GM23338 (cell line): ENCODE data around the gene ROR1.
A peak's percentile ranks its signal among the peaks of the same experiment; 100 is the strongest.

Experiments
- EZH2 ChIP-seq: fragments of 200-600 bp; sonication (generic); IDR thresholded peaks from one replicate; pipeline ENCODE4 v1.8.0; 2017; ENCODE audit warnings: antibody characterized with exemption, mild to moderate bottlenecking, low read depth; ENCODE audit not compliant: unreplicated experiment
- JUNB ChIP-seq: IDR thresholded peaks from one replicate; pipeline ENCODE4 v1.6.1; 2016; ENCODE audit warnings: antibody characterized with exemption; ENCODE audit not compliant: unreplicated experiment
- POLR2AphosphoS5 ChIP-seq: IDR thresholded peaks from 2 replicates; pipeline ENCODE4 v1.6.1; 2016; ENCODE audit warnings: antibody characterized with exemption, low read depth
- STAT1 ChIP-seq: IDR thresholded peaks from one replicate; pipeline ENCODE4 v1.6.1; 2016; ENCODE audit warnings: antibody characterized with exemption; ENCODE audit not compliant: unreplicated experiment
- ZNF114 ChIP-seq: fragments of 250-450 bp; sonication (Bioruptor Pico); IDR thresholded peaks from 2 replicates; pipeline ENCODE4 v1.5.0; 2020; ENCODE audit warnings: mild to moderate bottlenecking, moderate library complexity
- TF ChIP-seq, protein P1 (sequence below), 2 experiments: fragments of 200-600 bp in 1 of 2; sonication (generic) in 1 of 2; conservative IDR thresholded peaks; 2 replicates each; pipeline versions ENCODE4 v1.5.1 to v1.6.1; 2016 to 2017; ENCODE audit warnings: antibody characterized with exemption in 2 of 2, low read depth in 2 of 2, mild to moderate bottlenecking in 2 of 2, moderate library complexity in 1 of 2
- TF ChIP-seq, protein P2 (sequence below): IDR thresholded peaks from one replicate; pipeline ENCODE4 v1.6.1; 2018; ENCODE audit warnings: antibody characterized with exemption; ENCODE audit not compliant: unreplicated experiment

DNA sequence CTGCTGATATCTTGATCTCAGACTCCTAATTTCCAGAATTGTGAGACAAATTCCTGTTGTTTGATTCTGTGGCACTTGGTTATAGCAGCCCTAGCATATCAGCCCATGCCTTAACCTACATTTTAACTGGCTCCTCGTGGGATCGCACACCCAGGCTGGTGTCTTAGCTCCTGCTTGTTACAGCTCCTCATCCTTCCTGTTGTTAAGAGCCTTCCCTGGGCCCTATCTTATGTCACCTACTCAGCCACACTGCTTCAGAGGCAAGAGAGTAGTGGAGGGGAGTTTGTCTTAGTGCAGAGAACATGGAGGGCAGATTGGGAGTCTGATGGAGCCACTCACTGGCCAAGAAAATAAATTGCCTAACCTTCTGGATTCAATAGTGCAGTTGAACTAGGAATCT lies 131.0 kb downstream of the ROR1 start:
- TF ChIP-seq, protein P1, sequence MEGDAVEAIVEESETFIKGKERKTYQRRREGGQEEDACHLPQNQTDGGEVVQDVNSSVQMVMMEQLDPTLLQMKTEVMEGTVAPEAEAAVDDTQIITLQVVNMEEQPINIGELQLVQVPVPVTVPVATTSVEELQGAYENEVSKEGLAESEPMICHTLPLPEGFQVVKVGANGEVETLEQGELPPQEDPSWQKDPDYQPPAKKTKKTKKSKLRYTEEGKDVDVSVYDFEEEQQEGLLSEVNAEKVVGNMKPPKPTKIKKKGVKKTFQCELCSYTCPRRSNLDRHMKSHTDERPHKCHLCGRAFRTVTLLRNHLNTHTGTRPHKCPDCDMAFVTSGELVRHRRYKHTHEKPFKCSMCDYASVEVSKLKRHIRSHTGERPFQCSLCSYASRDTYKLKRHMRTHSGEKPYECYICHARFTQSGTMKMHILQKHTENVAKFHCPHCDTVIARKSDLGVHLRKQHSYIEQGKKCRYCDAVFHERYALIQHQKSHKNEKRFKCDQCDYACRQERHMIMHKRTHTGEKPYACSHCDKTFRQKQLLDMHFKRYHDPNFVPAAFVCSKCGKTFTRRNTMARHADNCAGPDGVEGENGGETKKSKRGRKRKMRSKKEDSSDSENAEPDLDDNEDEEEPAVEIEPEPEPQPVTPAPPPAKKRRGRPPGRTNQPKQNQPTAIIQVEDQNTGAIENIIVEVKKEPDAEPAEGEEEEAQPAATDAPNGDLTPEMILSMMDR (conservative IDR thresholded peaks at IDR 0.05; ENCODE audit: low read depth in 2 of 2): peak in 1 of 2 experiments; percentile 32; a peak in 2 of 4 replicates
- TF ChIP-seq POLR2AphosphoS5 (no peak), JUNB (no peak), STAT1 (no peak), EZH2 (no peak), ZNF114 (CRISPR knock-in tag) (no peak)
- TF ChIP-seq, protein P2, sequence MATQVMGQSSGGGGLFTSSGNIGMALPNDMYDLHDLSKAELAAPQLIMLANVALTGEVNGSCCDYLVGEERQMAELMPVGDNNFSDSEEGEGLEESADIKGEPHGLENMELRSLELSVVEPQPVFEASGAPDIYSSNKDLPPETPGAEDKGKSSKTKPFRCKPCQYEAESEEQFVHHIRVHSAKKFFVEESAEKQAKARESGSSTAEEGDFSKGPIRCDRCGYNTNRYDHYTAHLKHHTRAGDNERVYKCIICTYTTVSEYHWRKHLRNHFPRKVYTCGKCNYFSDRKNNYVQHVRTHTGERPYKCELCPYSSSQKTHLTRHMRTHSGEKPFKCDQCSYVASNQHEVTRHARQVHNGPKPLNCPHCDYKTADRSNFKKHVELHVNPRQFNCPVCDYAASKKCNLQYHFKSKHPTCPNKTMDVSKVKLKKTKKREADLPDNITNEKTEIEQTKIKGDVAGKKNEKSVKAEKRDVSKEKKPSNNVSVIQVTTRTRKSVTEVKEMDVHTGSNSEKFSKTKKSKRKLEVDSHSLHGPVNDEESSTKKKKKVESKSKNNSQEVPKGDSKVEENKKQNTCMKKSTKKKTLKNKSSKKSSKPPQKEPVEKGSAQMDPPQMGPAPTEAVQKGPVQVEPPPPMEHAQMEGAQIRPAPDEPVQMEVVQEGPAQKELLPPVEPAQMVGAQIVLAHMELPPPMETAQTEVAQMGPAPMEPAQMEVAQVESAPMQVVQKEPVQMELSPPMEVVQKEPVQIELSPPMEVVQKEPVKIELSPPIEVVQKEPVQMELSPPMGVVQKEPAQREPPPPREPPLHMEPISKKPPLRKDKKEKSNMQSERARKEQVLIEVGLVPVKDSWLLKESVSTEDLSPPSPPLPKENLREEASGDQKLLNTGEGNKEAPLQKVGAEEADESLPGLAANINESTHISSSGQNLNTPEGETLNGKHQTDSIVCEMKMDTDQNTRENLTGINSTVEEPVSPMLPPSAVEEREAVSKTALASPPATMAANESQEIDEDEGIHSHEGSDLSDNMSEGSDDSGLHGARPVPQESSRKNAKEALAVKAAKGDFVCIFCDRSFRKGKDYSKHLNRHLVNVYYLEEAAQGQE: no peak
